GM23338 (cell line): ENCODE results near the gene SLC16A2. TPM values are rescaled to one million over a fixed set of nuclear protein-coding genes. Genes with fewer than 3 reads are reported as not detected.
A peak's percentile ranks its signal among the peaks of the same experiment; 100 is the strongest.

Experiments
- ATAC-seq: fragments of 200-7000 bp; cut with Tn5 transposase; 3 replicates; pipeline ENCODE4 v1.9.1; 2020
- DNase-seq: peaks from one replicate; pipeline ENCODE4 v3.0.0-alpha.2; 2015; ENCODE audit warnings: low spot score
- H2AFZ ChIP-seq: fragments of 200-600 bp; sonication (generic); 2 replicates; pipeline ENCODE4 v1.8.0; 2016; ENCODE audit warnings: antibody characterized with exemption, mild to moderate bottlenecking, moderate library complexity
- H3F3A ChIP-seq: fragments of 200-600 bp; sonication (generic); replicated peaks from 2 replicates; pipeline ENCODE4 v1.8.0; 2017; ENCODE audit warnings: antibody characterized with exemption, mixed run types, low read depth
- H3K27ac ChIP-seq: fragments of 200-600 bp; sonication (generic); 2 replicates; pipeline ENCODE4 v1.6.1; 2016; ENCODE audit warnings: low read depth
- H3K27me3 ChIP-seq: fragments of 200-600 bp; sonication (generic); 2 replicates; pipeline ENCODE4 v1.8.0; 2016; ENCODE audit warnings: mild to moderate bottlenecking, mixed run types, moderate library complexity; ENCODE audit not compliant: insufficient read depth
- H3K36me3 ChIP-seq: fragments of 200-600 bp; sonication (generic); 2 replicates; pipeline ENCODE4 v1.8.0; 2016; ENCODE audit warnings: mild to moderate bottlenecking; ENCODE audit not compliant: insufficient read depth
- H3K4me1 ChIP-seq: fragments of 200-600 bp; sonication (generic); 2 replicates; pipeline ENCODE4 v1.8.0; 2016; ENCODE audit warnings: mild to moderate bottlenecking, moderate library complexity; ENCODE audit not compliant: insufficient read depth
- H3K4me2 ChIP-seq: fragments of 200-600 bp; sonication (generic); 2 replicates; pipeline ENCODE4 v1.7.1; 2017; ENCODE audit warnings: mixed run types
- H3K4me3 ChIP-seq: fragments of 200-600 bp; sonication (generic); 2 replicates; pipeline ENCODE4 v1.6.1; 2016; ENCODE audit warnings: mixed run types
- H3K79me2 ChIP-seq: fragments of 200-600 bp; sonication (generic); replicated peaks from 2 replicates; pipeline ENCODE4 v1.8.0; 2017; ENCODE audit warnings: mild to moderate bottlenecking; ENCODE audit not compliant: insufficient read depth
- H3K9me2 ChIP-seq: fragments of 200-600 bp; sonication (generic); 2 replicates; pipeline ENCODE4 v1.8.0; 2017; ENCODE audit not compliant: insufficient read depth
- H4K20me1 ChIP-seq: fragments of 200-600 bp; sonication (generic); replicated peaks from 2 replicates; pipeline ENCODE4 v1.8.0; 2017; ENCODE audit warnings: mild to moderate bottlenecking; ENCODE audit not compliant: insufficient read depth
- H3K27ac Mint-ChIP-seq: 2 replicates; pipeline ENCODE4 v1.8.0; 2020; ENCODE audit warnings: inconsistent platforms, mild to moderate bottlenecking, moderate library complexity, mixed read lengths
- H3K27me3 Mint-ChIP-seq: 3 replicates; pipeline ENCODE4 v1.8.0; 2022; ENCODE audit warnings: low read depth, mild to moderate bottlenecking, moderate library complexity, mixed read lengths, inconsistent platforms; ENCODE audit not compliant: insufficient read depth, poor library complexity
- H3K36me3 Mint-ChIP-seq: 3 replicates; pipeline ENCODE4 v1.8.0; 2021; ENCODE audit warnings: low read depth, mild to moderate bottlenecking, inconsistent platforms, moderate library complexity, mixed read lengths
- H3K4me1 Mint-ChIP-seq: 3 replicates; pipeline ENCODE4 v1.8.0; 2020; ENCODE audit warnings: mild to moderate bottlenecking, inconsistent platforms, mixed read lengths
- H3K4me3 Mint-ChIP-seq: 3 replicates; pipeline ENCODE4 v1.8.0; 2021; ENCODE audit warnings: moderate library complexity, mild to moderate bottlenecking, inconsistent platforms, mixed read lengths
- H3K9me3 Mint-ChIP-seq: 3 replicates; pipeline ENCODE4 v1.8.0; 2020; ENCODE audit warnings: moderate library complexity, mild to moderate bottlenecking, inconsistent platforms, mixed read lengths
- CREB1 ChIP-seq: fragments of 250-450 bp; sonication (Bioruptor Pico); IDR thresholded peaks from 2 replicates; pipeline ENCODE4 v1.5.0; 2020; ENCODE audit warnings: low read depth, mild to moderate bottlenecking, moderate library complexity
- CTCF ChIP-seq, 2 experiments: fragments of 200-600 bp in 1 of 2; sonication (generic) in 1 of 2; conservative IDR thresholded peaks; 2 replicates each; pipeline versions ENCODE4 v1.5.1 to v1.6.1; 2016 to 2017; ENCODE audit warnings: antibody characterized with exemption in 2 of 2, low read depth in 2 of 2, mild to moderate bottlenecking in 2 of 2, moderate library complexity in 1 of 2
- ETS1 ChIP-seq: IDR thresholded peaks from 2 replicates; pipeline ENCODE4 v1.6.1; 2016; ENCODE audit warnings: antibody characterized with exemption
- EZH2 ChIP-seq: fragments of 200-600 bp; sonication (generic); IDR thresholded peaks from one replicate; pipeline ENCODE4 v1.8.0; 2017; ENCODE audit warnings: antibody characterized with exemption, mild to moderate bottlenecking, low read depth; ENCODE audit not compliant: unreplicated experiment
- EZH2phosphoT487 ChIP-seq: fragments of 200-600 bp; sonication (generic); IDR thresholded peaks from one replicate; pipeline ENCODE4 v1.8.1; 2018; ENCODE audit warnings: antibody characterized with exemption; ENCODE audit not compliant: unreplicated experiment
- JUNB ChIP-seq: IDR thresholded peaks from one replicate; pipeline ENCODE4 v1.6.1; 2016; ENCODE audit warnings: antibody characterized with exemption; ENCODE audit not compliant: unreplicated experiment
- NANOG ChIP-seq: IDR thresholded peaks from 2 replicates; pipeline ENCODE4 v1.6.1; 2016; ENCODE audit warnings: antibody characterized with exemption, borderline replicate concordance
- POLR2AphosphoS5 ChIP-seq: IDR thresholded peaks from 2 replicates; pipeline ENCODE4 v1.6.1; 2016; ENCODE audit warnings: antibody characterized with exemption, low read depth
- STAT1 ChIP-seq: IDR thresholded peaks from one replicate; pipeline ENCODE4 v1.6.1; 2016; ENCODE audit warnings: antibody characterized with exemption; ENCODE audit not compliant: unreplicated experiment
- ZNF114 ChIP-seq: fragments of 250-450 bp; sonication (Bioruptor Pico); IDR thresholded peaks from 2 replicates; pipeline ENCODE4 v1.5.0; 2020; ENCODE audit warnings: mild to moderate bottlenecking, moderate library complexity
- ZNF331 ChIP-seq: fragments of 250-450 bp; sonication (Bioruptor Pico); IDR thresholded peaks from 2 replicates; pipeline ENCODE4 v1.5.0; 2020; ENCODE audit warnings: low read depth, mild to moderate bottlenecking, moderate library complexity
- polyA plus RNA-seq: library from polyadenylated mRNA; unstranded; fragments of >200 nt; fragmentation: Nextera tagmentation; extraction: Ambion mirVana; gene quantifications from 2 replicates; pipeline ENCODE4 v1.2.1, GENCODE V29; 2016
- total RNA-seq: library from RNA; depleted of rRNA; stranded (reverse); fragments of >200 nt; shearing (Covaris generic); gene quantifications from 2 replicates; pipeline ENCODE4 v1.2.3, GENCODE V29; 2014
- TF ChIP-seq, protein P1 (sequence below): fragments of 250-450 bp; sonication (Bioruptor Pico); IDR thresholded peaks from 2 replicates; pipeline ENCODE4 v1.5.0; 2020; ENCODE audit warnings: mild to moderate bottlenecking, moderate library complexity
- TF ChIP-seq, protein P2 (sequence below): IDR thresholded peaks from one replicate; pipeline ENCODE4 v1.6.1; 2018; ENCODE audit warnings: antibody characterized with exemption; ENCODE audit not compliant: unreplicated experiment

SLC16A2 gene
- total and polyA plus RNA-seq, 2 experiments from 2014 or later = 11.1 to 27.9 TPM

GRCh38 chrX:74514384-74514783, 93.1 kb downstream of the SLC16A2 start:
- peak; percentile 77 for ATAC-seq
- H3K4me1 Mint-ChIP-seq = peaks cover 13% of the 10 kb centered on the region
- DNase-seq = peak; percentile 23

More at GRCh38 chrX:74514384-74514783, 93.1 kb downstream of the SLC16A2 start:
- Histone ChIP-seq H3K4me1 (peaks cover 10% of the 10 kb centered on the region), H3K4me3 (no peak overlapping the region), H3F3A (no peaks in the 10 kb centered on the region), H3K36me3 (no peaks in the 10 kb centered on the region), H3K4me2 (peak overlapping the region; percentile 14; the same call in 1 of the 2 replicates), H3K27me3 (no peaks in the 10 kb centered on the region), H3K79me2 (no peaks in the 10 kb centered on the region), H3K27ac (no peak overlapping the region), H2AFZ (no peak overlapping the region), H3K9me2 (no peaks in the 10 kb centered on the region), H4K20me1 (no peaks in the 10 kb centered on the region)
- peaks cover 16% of the 10 kb centered on the region; the same call in 2 of the 3 replicates for H3K9me3 Mint-ChIP-seq
- TF ChIP-seq, protein P1, sequence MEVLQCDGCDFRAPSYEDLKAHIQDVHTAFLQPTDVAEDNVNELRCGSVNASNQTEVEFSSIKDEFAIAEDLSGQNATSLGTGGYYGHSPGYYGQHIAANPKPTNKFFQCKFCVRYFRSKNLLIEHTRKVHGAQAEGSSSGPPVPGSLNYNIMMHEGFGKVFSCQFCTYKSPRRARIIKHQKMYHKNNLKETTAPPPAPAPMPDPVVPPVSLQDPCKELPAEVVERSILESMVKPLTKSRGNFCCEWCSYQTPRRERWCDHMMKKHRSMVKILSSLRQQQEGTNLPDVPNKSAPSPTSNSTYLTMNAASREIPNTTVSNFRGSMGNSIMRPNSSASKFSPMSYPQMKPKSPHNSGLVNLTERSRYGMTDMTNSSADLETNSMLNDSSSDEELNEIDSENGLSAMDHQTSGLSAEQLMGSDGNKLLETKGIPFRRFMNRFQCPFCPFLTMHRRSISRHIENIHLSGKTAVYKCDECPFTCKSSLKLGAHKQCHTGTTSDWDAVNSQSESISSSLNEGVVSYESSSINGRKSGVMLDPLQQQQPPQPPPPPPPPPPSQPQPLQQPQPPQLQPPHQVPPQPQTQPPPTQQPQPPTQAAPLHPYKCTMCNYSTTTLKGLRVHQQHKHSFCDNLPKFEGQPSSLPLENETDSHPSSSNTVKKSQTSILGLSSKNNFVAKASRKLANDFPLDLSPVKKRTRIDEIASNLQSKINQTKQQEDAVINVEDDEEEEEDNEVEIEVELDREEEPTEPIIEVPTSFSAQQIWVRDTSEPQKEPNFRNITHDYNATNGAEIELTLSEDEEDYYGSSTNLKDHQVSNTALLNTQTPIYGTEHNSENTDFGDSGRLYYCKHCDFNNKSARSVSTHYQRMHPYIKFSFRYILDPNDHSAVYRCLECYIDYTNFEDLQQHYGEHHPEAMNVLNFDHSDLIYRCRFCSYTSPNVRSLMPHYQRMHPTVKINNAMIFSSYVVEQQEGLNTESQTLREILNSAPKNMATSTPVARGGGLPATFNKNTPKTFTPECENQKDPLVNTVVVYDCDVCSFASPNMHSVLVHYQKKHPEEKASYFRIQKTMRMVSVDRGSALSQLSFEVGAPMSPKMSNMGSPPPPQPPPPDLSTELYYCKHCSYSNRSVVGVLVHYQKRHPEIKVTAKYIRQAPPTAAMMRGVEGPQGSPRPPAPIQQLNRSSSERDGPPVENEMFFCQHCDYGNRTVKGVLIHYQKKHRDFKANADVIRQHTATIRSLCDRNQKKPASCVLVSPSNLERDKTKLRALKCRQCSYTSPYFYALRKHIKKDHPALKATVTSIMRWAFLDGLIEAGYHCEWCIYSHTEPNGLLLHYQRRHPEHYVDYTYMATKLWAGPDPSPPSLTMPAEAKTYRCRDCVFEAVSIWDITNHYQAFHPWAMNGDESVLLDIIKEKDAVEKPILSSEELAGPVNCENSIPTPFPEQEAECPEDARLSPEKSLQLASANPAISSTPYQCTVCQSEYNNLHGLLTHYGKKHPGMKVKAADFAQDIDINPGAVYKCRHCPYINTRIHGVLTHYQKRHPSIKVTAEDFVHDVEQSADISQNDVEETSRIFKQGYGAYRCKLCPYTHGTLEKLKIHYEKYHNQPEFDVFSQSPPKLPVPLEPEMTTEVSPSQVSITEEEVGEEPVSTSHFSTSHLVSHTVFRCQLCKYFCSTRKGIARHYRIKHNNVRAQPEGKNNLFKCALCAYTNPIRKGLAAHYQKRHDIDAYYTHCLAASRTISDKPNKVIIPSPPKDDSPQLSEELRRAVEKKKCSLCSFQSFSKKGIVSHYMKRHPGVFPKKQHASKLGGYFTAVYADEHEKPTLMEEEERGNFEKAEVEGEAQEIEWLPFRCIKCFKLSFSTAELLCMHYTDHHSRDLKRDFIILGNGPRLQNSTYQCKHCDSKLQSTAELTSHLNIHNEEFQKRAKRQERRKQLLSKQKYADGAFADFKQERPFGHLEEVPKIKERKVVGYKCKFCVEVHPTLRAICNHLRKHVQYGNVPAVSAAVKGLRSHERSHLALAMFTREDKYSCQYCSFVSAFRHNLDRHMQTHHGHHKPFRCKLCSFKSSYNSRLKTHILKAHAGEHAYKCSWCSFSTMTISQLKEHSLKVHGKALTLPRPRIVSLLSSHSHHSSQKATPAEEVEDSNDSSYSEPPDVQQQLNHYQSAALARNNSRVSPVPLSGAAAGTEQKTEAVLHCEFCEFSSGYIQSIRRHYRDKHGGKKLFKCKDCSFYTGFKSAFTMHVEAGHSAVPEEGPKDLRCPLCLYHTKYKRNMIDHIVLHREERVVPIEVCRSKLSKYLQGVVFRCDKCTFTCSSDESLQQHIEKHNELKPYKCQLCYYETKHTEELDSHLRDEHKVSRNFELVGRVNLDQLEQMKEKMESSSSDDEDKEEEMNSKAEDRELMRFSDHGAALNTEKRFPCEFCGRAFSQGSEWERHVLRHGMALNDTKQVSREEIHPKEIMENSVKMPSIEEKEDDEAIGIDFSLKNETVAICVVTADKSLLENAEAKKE = no peak
- TF ChIP-seq EZH2 (no peak), ZNF331 (CRISPR knock-in tag) (no peak), NANOG (no peak), CREB1 (CRISPR knock-in tag) (no peak), JUNB (no peak), ZNF114 (no peak), EZH2phosphoT487 (no peak), POLR2AphosphoS5 (no peak), CTCF (conservative IDR thresholded peaks at IDR 0.05; ENCODE audit: low read depth in 2 of 2) (no peak), ETS1 (no peak), STAT1 (no peak)
- TF ChIP-seq, protein P2, sequence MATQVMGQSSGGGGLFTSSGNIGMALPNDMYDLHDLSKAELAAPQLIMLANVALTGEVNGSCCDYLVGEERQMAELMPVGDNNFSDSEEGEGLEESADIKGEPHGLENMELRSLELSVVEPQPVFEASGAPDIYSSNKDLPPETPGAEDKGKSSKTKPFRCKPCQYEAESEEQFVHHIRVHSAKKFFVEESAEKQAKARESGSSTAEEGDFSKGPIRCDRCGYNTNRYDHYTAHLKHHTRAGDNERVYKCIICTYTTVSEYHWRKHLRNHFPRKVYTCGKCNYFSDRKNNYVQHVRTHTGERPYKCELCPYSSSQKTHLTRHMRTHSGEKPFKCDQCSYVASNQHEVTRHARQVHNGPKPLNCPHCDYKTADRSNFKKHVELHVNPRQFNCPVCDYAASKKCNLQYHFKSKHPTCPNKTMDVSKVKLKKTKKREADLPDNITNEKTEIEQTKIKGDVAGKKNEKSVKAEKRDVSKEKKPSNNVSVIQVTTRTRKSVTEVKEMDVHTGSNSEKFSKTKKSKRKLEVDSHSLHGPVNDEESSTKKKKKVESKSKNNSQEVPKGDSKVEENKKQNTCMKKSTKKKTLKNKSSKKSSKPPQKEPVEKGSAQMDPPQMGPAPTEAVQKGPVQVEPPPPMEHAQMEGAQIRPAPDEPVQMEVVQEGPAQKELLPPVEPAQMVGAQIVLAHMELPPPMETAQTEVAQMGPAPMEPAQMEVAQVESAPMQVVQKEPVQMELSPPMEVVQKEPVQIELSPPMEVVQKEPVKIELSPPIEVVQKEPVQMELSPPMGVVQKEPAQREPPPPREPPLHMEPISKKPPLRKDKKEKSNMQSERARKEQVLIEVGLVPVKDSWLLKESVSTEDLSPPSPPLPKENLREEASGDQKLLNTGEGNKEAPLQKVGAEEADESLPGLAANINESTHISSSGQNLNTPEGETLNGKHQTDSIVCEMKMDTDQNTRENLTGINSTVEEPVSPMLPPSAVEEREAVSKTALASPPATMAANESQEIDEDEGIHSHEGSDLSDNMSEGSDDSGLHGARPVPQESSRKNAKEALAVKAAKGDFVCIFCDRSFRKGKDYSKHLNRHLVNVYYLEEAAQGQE = no peak
- H3K27me3 Mint-ChIP-seq = peaks cover 3% of the 10 kb centered on the region
- H3K27ac Mint-ChIP-seq = no peak overlapping the region
- H3K36me3 Mint-ChIP-seq = peaks cover 11% of the 10 kb centered on the region; the same call in 2 of the 3 replicates
- no peak overlapping the region for H3K4me3 Mint-ChIP-seq
